OCI-LY7 (cell line): ENCODE data around the gene FBXW10. TPM values are rescaled to one million over a fixed set of nuclear protein-coding genes. Genes with fewer than 3 reads are reported as not detected.
"Not testable (repeated sequence)": the region's sequence is repeated elsewhere in the genome, so short reads cannot be mapped to it uniquely, and the experiment has no call there.

ENCODE experiments used
- BruUV-seq: library from RNA; stranded (reverse); fragments of 400-500 nt; replicated peaks from 2 replicates; lab custom pipeline; 2021; lab: Mats Ljungman, UMichigan
- CTCF ChIA-PET: fragments of 300-600 bp; sonication (Branson Sonifier 250); formaldehyde crosslinking; loops from one replicate; lab custom pipeline; 2022; ENCODE audit warnings: antibody characterized with exemption; ENCODE audit not compliant: unreplicated experiment; lab: Charles Lee
- POLR2A ChIA-PET: fragments of 300-600 bp; sonication (Branson Sonifier 250); formaldehyde crosslinking; loops from one replicate; lab custom pipeline; 2022; ENCODE audit warnings: antibody characterized with exemption; lab: Charles Lee
- DNase-seq: peaks from one replicate; pipeline ENCODE4 v3.0.0-alpha.2; 2015; ENCODE audit warnings: low spot score
- H2AFZ ChIP-seq: fragments of 200-600 bp; sonication (generic), shearing (Covaris generic); 2 replicates; pipeline ENCODE4 v1.6.1; 2014; ENCODE audit warnings: mild to moderate bottlenecking, antibody characterized with exemption, low read length, moderate library complexity
- H3K27ac ChIP-seq: fragments of 200-600 bp; sonication (generic); 2 replicates; pipeline ENCODE4 v1.5.1; 2014; ENCODE audit warnings: mixed run types, low read depth, mild to moderate bottlenecking, moderate library complexity, low read length, inconsistent platforms; ENCODE audit not compliant: poor library complexity, severe bottlenecking
- H3K36me3 ChIP-seq: fragments of 200-600 bp; sonication (generic); 2 replicates; pipeline ENCODE4 v1.6.1; 2014; ENCODE audit warnings: mild to moderate bottlenecking, antibody characterized with exemption, low read length, moderate library complexity, mixed read lengths; ENCODE audit not compliant: insufficient read depth
- H3K4me1 ChIP-seq: fragments of 200-600 bp; sonication (generic); 2 replicates; pipeline ENCODE4 v1.5.1; 2014; ENCODE audit warnings: mild to moderate bottlenecking, low read length; ENCODE audit not compliant: insufficient read depth, poor library complexity, severe bottlenecking
- H3K4me2 ChIP-seq: fragments of 200-600 bp; sonication (generic); 2 replicates; pipeline ENCODE4 v1.6.1; 2014; ENCODE audit warnings: mild to moderate bottlenecking, low read length
- H3K4me3 ChIP-seq: fragments of 200-600 bp; sonication (generic); 2 replicates; pipeline ENCODE4 v1.5.1; 2014; ENCODE audit warnings: mild to moderate bottlenecking, low read depth, low read length; ENCODE audit not compliant: poor library complexity, severe bottlenecking
- H3K79me2 ChIP-seq: fragments of 200-600 bp; sonication (generic); 2 replicates; pipeline ENCODE4 v1.6.1; 2016; ENCODE audit warnings: low read depth, mild to moderate bottlenecking, low read length, moderate library complexity, mixed read lengths; ENCODE audit not compliant: insufficient read depth
- H3K9me2 ChIP-seq: fragments of 200-600 bp; sonication (generic); 2 replicates; pipeline ENCODE4 v1.6.1; 2016; ENCODE audit warnings: mild to moderate bottlenecking, low read length, mixed read lengths; ENCODE audit not compliant: insufficient read depth
- H3K9me3 ChIP-seq: fragments of 200-600 bp; sonication (generic); 2 replicates; pipeline ENCODE4 v1.6.1; 2014; ENCODE audit warnings: mild to moderate bottlenecking, mixed run types, low read length, mixed read lengths
- H4K20me1 ChIP-seq: fragments of 200-600 bp; sonication (generic); 2 replicates; pipeline ENCODE4 v1.6.1; 2014; ENCODE audit warnings: mild to moderate bottlenecking, antibody characterized with exemption, low read length, moderate library complexity, mixed read lengths; ENCODE audit not compliant: insufficient read depth
- intact Hi-C: fragments of 100-400 bp; cut with micrococcal nuclease; formaldehyde crosslinking; loops from one replicate; pipeline ENCODE4 v1.10.0; 2022; ENCODE audit not compliant: unreplicated experiment
- total RNA-seq, 2 experiments: library from RNA; depleted of rRNA in 1 of 2; stranded (reverse); fragments of >200 nt in 1 of 2; shearing (Covaris generic) in 1 of 2; gene quantifications; 2 replicates each; pipeline ENCODE4 v1.2.3, GENCODE V29; 2014 to 2022

The FBXW10 gene
- total RNA-seq, 2 experiments from 2014 or later, result not detected

GRCh38 chr17:18758344-18758743 lies 14.5 kb downstream of the FBXW10 start:
- DNase-seq, H3K27ac ChIP-seq, CTCF ChIA-PET, H2AFZ ChIP-seq, BruUV-seq, H3K9me2 ChIP-seq, H4K20me1 ChIP-seq, intact Hi-C loops, H3K4me3 ChIP-seq, H3K9me3 ChIP-seq, H3K79me2 ChIP-seq, H3K4me1 ChIP-seq, H3K4me2 ChIP-seq, H3K36me3 ChIP-seq, POLR2A ChIA-PET: not testable (repeated sequence)

- H3K4me3 ChIP-seq, CTCF ChIA-PET: not testable (repeated sequence)
These were observed 16.4 kb downstream of the FBXW10 start for GRCh38 chr17:18760221-18760620.

GRCh38 chr17:18770572-18770971 lies 26.7 kb downstream of the FBXW10 start:
- H3K9me2 ChIP-seq, intact Hi-C loops, H3K4me1 ChIP-seq, H3K79me2 ChIP-seq, H3K27ac ChIP-seq, H3K9me3 ChIP-seq, H3K4me2 ChIP-seq, DNase-seq, POLR2A ChIA-PET, H3K36me3 ChIP-seq, H3K4me3 ChIP-seq, H2AFZ ChIP-seq, BruUV-seq, H4K20me1 ChIP-seq: not testable (repeated sequence)
- CTCF ChIA-PET, result interaction anchor here (0.6 kb wide), 1 partner anchor 486 kb away, joined by 3 read pairs; no protein-coding TSS in a partner anchor

More at GRCh38 chr17:18760221-18760620, 16.4 kb downstream of the FBXW10 start:
- POLR2A ChIA-PET, H3K4me1 ChIP-seq, H3K36me3 ChIP-seq, H3K9me3 ChIP-seq, intact Hi-C loops, H2AFZ ChIP-seq, H3K27ac ChIP-seq, H3K4me2 ChIP-seq, H4K20me1 ChIP-seq, BruUV-seq, H3K9me2 ChIP-seq, H3K79me2 ChIP-seq, DNase-seq: not testable (repeated sequence)

GRCh38 chr17:18771066-18771465 lies 27.2 kb downstream of the FBXW10 start:
- H4K20me1 ChIP-seq, H2AFZ ChIP-seq, H3K79me2 ChIP-seq, H3K4me3 ChIP-seq, H3K27ac ChIP-seq, DNase-seq, intact Hi-C loops, H3K36me3 ChIP-seq, H3K9me3 ChIP-seq, POLR2A ChIA-PET, H3K4me2 ChIP-seq, CTCF ChIA-PET, H3K4me1 ChIP-seq, BruUV-seq, H3K9me2 ChIP-seq: not testable (repeated sequence)
